HG02840 (cell line): ENCODE data around the gene CAMK2N2.

Experiments
- ATAC-seq: cut with Tn5 transposase; IDR thresholded peaks from one replicate; pipeline ENCODE4 v1.9.1; 2021; ENCODE audit warnings: mild to moderate bottlenecking, moderate library complexity, moderate number of reproducible peaks; ENCODE audit not compliant: unreplicated experiment, low FRiP score

CAMK2N2 gene

GRCh38 chr3:184241447-184242296 lies 19.7 kb downstream of the CAMK2N2 start:
- ATAC-seq = no peak

- ATAC-seq = no peak
Observed at GRCh38 chr3:184241141-184241446, 20.3 kb downstream of the CAMK2N2 start.

- ATAC-seq = no peak
Observed at GRCh38 chr3:184240384-184241140, 20.8 kb downstream of the CAMK2N2 start.

GRCh38 chr3:184239708-184240107 lies 21.6 kb downstream of the CAMK2N2 start:
- no peak for ATAC-seq

GRCh38 chr3:184239221-184239620 lies 22.1 kb downstream of the CAMK2N2 start:
- no peak for ATAC-seq

GRCh38 chr3:184238246-184238818 lies 23.0 kb downstream of the CAMK2N2 start:
- ATAC-seq = no peak

- ATAC-seq = no peak
Observed at GRCh38 chr3:184237807-184238206, 23.5 kb downstream of the CAMK2N2 start.

GRCh38 chr3:184237211-184237610 lies 24.1 kb downstream of the CAMK2N2 start:
- ATAC-seq = no peak

GRCh38 chr3:184236636-184237035 lies 24.7 kb downstream of the CAMK2N2 start:
- no peak for ATAC-seq

- ATAC-seq = no peak
Observed at GRCh38 chr3:184236033-184236410, 25.3 kb downstream of the CAMK2N2 start.

GRCh38 chr3:184235381-184236032 lies 25.8 kb downstream of the CAMK2N2 start:
- ATAC-seq = no peak

- no peak for ATAC-seq
Observed at GRCh38 chr3:184234671-184235380, 26.5 kb downstream of the CAMK2N2 start.

- ATAC-seq = no peak
Observed at GRCh38 chr3:184234224-184234623, 27.1 kb downstream of the CAMK2N2 start.

GRCh38 chr3:184233127-184233843 lies 28.1 kb downstream of the CAMK2N2 start:
- ATAC-seq = no peak

GRCh38 chr3:184231671-184232070 lies 29.7 kb downstream of the CAMK2N2 start:
- no peak for ATAC-seq

- no peak for ATAC-seq
Observed at GRCh38 chr3:184230603-184231528, 30.5 kb downstream of the CAMK2N2 start.

- no peak for ATAC-seq
Observed at GRCh38 chr3:184230081-184230602, 31.2 kb downstream of the CAMK2N2 start.

- ATAC-seq = peak; percentile 73
Observed at GRCh38 chr3:184229394-184230080, 31.8 kb downstream of the CAMK2N2 start, which contains the start of gene VWA5B2. Gene VWA5B2, plus strand, starts transcription at chr3:184229585. Its CDS starts 944 bp downstream, at chr3:184230529.
